ENCODE data around the gene TMEM203. TPM values are rescaled to one million over a fixed set of nuclear protein-coding genes. Genes with fewer than 3 reads are reported as not detected.
A peak's percentile ranks its signal among the peaks of the same experiment; 100 is the strongest.

The TMEM203 gene
- total and polyA plus RNA-seq, 10 of the 15 experiments (the other 5 are each of a cell fraction or from before 2014, with no cell fraction given) = 7.2 to 68.1 (median 33.8) TPM

GRCh38 chr9:137240841-137241489, 35.5 kb upstream of the TMEM203 start, which contains the start of gene TUBB4B (continued):
- TF ChIP-seq CUX1 (IDR thresholded peaks at IDR 0.05; ENCODE audit: insufficient replicate concordance, low read depth, low read length) (no peak), SREBF1 (IDR thresholded peaks at IDR 0.05; ENCODE audit: low read length) (no peak; the same call in 1 of the 2 replicates), ZNF24 (IDR thresholded peaks at IDR 0.05) (peak; percentile 39; the same call in 1 of the 2 replicates), SUZ12 (IDR thresholded peaks at IDR 0.05; ENCODE audit: unreplicated experiment) (no peak), BACH1 (IDR thresholded peaks at IDR 0.05; ENCODE audit: borderline replicate concordance) (peak; percentile 97), TCF3 (IDR thresholded peaks at IDR 0.05; ENCODE audit: borderline replicate concordance, insufficient read depth, low read depth, low read length) (peak; percentile 90), CHD2 (IDR thresholded peaks at IDR 0.05; ENCODE audit: borderline replicate concordance, low read depth, low read length) (peak; percentile 98), STAT1 (conservative IDR thresholded peaks at IDR 0.05) (peak; percentile 93), GABPA (IDR thresholded peaks at IDR 0.05; ENCODE audit: low read depth) (no peak), NR2F1 (conservative IDR thresholded peaks at IDR 0.05) (peak; percentile 54), CREB1 (IDR thresholded peaks at IDR 0.05; ENCODE audit: low read depth) (no peak), MYC (IDR thresholded peaks at IDR 0.05; ENCODE audit: insufficient read depth, insufficient read length, insufficient replicate concordance, low read length, severe bottlenecking) (no peak), USF1 (IDR thresholded peaks at IDR 0.05; ENCODE audit: borderline replicate concordance, extremely low read length, insufficient read depth, low read depth, low read length) (no peak), CBX5 (IDR thresholded peaks at IDR 0.05; ENCODE audit: low read depth) (no peak)
- TF ChIP-seq, protein P1, sequence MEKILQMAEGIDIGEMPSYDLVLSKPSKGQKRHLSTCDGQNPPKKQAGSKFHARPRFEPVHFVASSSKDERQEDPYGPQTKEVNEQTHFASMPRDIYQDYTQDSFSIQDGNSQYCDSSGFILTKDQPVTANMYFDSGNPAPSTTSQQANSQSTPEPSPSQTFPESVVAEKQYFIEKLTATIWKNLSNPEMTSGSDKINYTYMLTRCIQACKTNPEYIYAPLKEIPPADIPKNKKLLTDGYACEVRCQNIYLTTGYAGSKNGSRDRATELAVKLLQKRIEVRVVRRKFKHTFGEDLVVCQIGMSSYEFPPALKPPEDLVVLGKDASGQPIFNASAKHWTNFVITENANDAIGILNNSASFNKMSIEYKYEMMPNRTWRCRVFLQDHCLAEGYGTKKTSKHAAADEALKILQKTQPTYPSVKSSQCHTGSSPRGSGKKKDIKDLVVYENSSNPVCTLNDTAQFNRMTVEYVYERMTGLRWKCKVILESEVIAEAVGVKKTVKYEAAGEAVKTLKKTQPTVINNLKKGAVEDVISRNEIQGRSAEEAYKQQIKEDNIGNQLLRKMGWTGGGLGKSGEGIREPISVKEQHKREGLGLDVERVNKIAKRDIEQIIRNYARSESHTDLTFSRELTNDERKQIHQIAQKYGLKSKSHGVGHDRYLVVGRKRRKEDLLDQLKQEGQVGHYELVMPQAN (conservative IDR thresholded peaks at IDR 0.05) = peak; percentile 96
- TF ChIP-seq, protein P2, sequence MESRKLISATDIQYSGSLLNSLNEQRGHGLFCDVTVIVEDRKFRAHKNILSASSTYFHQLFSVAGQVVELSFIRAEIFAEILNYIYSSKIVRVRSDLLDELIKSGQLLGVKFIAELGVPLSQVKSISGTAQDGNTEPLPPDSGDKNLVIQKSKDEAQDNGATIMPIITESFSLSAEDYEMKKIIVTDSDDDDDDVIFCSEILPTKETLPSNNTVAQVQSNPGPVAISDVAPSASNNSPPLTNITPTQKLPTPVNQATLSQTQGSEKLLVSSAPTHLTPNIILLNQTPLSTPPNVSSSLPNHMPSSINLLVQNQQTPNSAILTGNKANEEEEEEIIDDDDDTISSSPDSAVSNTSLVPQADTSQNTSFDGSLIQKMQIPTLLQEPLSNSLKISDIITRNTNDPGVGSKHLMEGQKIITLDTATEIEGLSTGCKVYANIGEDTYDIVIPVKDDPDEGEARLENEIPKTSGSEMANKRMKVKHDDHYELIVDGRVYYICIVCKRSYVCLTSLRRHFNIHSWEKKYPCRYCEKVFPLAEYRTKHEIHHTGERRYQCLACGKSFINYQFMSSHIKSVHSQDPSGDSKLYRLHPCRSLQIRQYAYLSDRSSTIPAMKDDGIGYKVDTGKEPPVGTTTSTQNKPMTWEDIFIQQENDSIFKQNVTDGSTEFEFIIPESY (IDR thresholded peaks at IDR 0.05) = no peak
- TF ChIP-seq, protein P3, sequence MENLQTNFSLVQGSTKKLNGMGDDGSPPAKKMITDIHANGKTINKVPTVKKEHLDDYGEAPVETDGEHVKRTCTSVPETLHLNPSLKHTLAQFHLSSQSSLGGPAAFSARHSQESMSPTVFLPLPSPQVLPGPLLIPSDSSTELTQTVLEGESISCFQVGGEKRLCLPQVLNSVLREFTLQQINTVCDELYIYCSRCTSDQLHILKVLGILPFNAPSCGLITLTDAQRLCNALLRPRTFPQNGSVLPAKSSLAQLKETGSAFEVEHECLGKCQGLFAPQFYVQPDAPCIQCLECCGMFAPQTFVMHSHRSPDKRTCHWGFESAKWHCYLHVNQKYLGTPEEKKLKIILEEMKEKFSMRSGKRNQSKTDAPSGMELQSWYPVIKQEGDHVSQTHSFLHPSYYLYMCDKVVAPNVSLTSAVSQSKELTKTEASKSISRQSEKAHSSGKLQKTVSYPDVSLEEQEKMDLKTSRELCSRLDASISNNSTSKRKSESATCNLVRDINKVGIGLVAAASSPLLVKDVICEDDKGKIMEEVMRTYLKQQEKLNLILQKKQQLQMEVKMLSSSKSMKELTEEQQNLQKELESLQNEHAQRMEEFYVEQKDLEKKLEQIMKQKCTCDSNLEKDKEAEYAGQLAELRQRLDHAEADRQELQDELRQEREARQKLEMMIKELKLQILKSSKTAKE (IDR thresholded peaks at IDR 0.05; ENCODE audit: low read depth, poor library complexity, severe bottlenecking) = peak; percentile 85

Data from GM12878 (cell line).